H1 (cell line): ENCODE data around the gene TRIM44. TPM values are rescaled to one million over a fixed set of nuclear protein-coding genes. Genes with fewer than 3 reads are reported as not detected.

Experiments
- CTCF ChIA-PET: fragments of 300-600 bp; sonication (Branson Sonifier 250); formaldehyde crosslinking; loops from one replicate; lab custom pipeline; 2021; ENCODE audit not compliant: partially characterized antibody; lab: Charles Lee
- POLR2A ChIA-PET: fragments of 300-600 bp; sonication (Branson Sonifier 250); formaldehyde crosslinking; loops from one replicate; lab custom pipeline; 2021; ENCODE audit warnings: inconsistent platforms; ENCODE audit not compliant: partially characterized antibody; lab: Charles Lee
- DNase-seq, 2 experiments: peaks; one replicate each; pipeline versions ENCODE4 v3.0.0 to v3.0.0-alpha.2; 2010 to 2022; ENCODE audit warnings: low spot score in 2 of 2, low read depth in 1 of 2, mixed read lengths in 1 of 2
- FAIRE-seq: peaks from 2 replicates; lab custom pipeline; 2011; peaks lifted over from hg19 to GRCh38; lab: Jason Lieb, UNC
- H2AFZ ChIP-seq: 2 replicates; pipeline ENCODE4 v1.8.1; 2012; ENCODE audit warnings: low read length, inconsistent platforms
- H2AK5ac ChIP-seq: 2 replicates; pipeline ENCODE4 v1.6.1; 2013; ENCODE audit warnings: low read depth, low read length
- H2BK120ac ChIP-seq: replicated peaks from 2 replicates; pipeline ENCODE3; 2013; ENCODE audit warnings: low read depth, low read length, inconsistent platforms
- H2BK12ac ChIP-seq: 2 replicates; pipeline ENCODE4 v1.6.1; 2013; ENCODE audit warnings: low read depth, low read length
- H2BK15ac ChIP-seq: 2 replicates; pipeline ENCODE4 v1.6.1; 2013; ENCODE audit warnings: low read length
- H2BK20ac ChIP-seq: 2 replicates; pipeline ENCODE4 v1.6.1; 2013; ENCODE audit warnings: low read length
- H2BK5ac ChIP-seq: 2 replicates; pipeline ENCODE4 v1.6.1; 2013; ENCODE audit warnings: low read depth, low read length
- H3K14ac ChIP-seq: 2 replicates; pipeline ENCODE4 v1.6.1; 2013; ENCODE audit warnings: inconsistent platforms; ENCODE audit not compliant: insufficient read length
- H3K18ac ChIP-seq: 2 replicates; pipeline ENCODE4 v1.6.1; 2013; ENCODE audit warnings: low read length; ENCODE audit errors: extremely low read depth
- H3K23ac ChIP-seq: 2 replicates; pipeline ENCODE4 v1.6.1; 2013; ENCODE audit warnings: inconsistent platforms; ENCODE audit not compliant: insufficient read length
- H3K23me2 ChIP-seq: 2 replicates; pipeline ENCODE4 v1.6.1; 2013; ENCODE audit warnings: low read depth, low read length
- H3K27ac ChIP-seq: 2 replicates; pipeline ENCODE4 v1.6.1; 2011; ENCODE audit warnings: low read depth, low read length, inconsistent platforms
- H3K27me3 ChIP-seq, 4 experiments: replicated peaks in 1 of 4; 1 replicate in 1 of 4; 2 replicates in 3 of 4; pipeline versions ENCODE4 v1.6.1 to v1.8.1; 2011 to 2013; ENCODE audit warnings: low read length in 3 of 4, mild to moderate bottlenecking in 3 of 4, inconsistent platforms in 2 of 4, mixed read lengths in 2 of 4, moderate library complexity in 1 of 4; ENCODE audit not compliant: control insufficient read depth in 3 of 4, insufficient read depth in 3 of 4; ENCODE audit errors: extremely low read depth in 1 of 4
- H3K36me3 ChIP-seq, 4 experiments: 2 replicates each; pipeline versions ENCODE4 v1.6.1 to v1.8.1; 2011 to 2013; ENCODE audit warnings: mild to moderate bottlenecking in 4 of 4, low read length in 3 of 4, moderate library complexity in 2 of 4, control low read depth in 1 of 4, inconsistent platforms in 1 of 4; ENCODE audit not compliant: insufficient read depth in 4 of 4, control insufficient read depth in 2 of 4
- H3K4ac ChIP-seq: replicated peaks from 2 replicates; pipeline ENCODE3; 2013; ENCODE audit warnings: low read length, low read depth, mixed read lengths, inconsistent platforms; ENCODE audit not compliant: insufficient read length
- H3K4me1 ChIP-seq, 4 experiments: replicated peaks in 1 of 4; 1 replicate in 1 of 4; 2 replicates in 3 of 4; pipeline versions ENCODE4 v1.6.1 to v1.8.1; 2011 to 2013; ENCODE audit warnings: low read length in 3 of 4, inconsistent platforms in 2 of 4, mixed read lengths in 1 of 4; ENCODE audit not compliant: insufficient read depth in 4 of 4, control insufficient read depth in 3 of 4
- H3K4me2 ChIP-seq, 2 experiments: 2 replicates each; pipeline versions ENCODE4 v1.6.1 to v1.8.1; 2011 to 2013; ENCODE audit warnings: low read depth in 2 of 2, low read length in 2 of 2, control low read depth in 1 of 2, inconsistent platforms in 1 of 2, mild to moderate bottlenecking in 1 of 2; ENCODE audit not compliant: insufficient read depth in 1 of 2
- H3K4me3 ChIP-seq, 4 experiments: fragments of 200-600, 300-600 bp in 1 of 4; sonication (generic), shearing (Covaris generic), sonication (Bioruptor Twin) in 1 of 4; 2 replicates each; pipeline versions ENCODE4 v1.5.1 to v1.8.1; 2011 to 2016; ENCODE audit warnings: low read length in 4 of 4, low read depth in 3 of 4, control low read depth in 2 of 4, inconsistent platforms in 2 of 4, mild to moderate bottlenecking in 2 of 4, mixed read lengths in 1 of 4, moderate library complexity in 1 of 4; ENCODE audit not compliant: insufficient read depth in 2 of 4; ENCODE audit errors: extremely low read depth in 1 of 4
- H3K56ac ChIP-seq: replicated peaks from 2 replicates; pipeline ENCODE3; 2013; ENCODE audit warnings: low read depth, mild to moderate bottlenecking, mixed read lengths, low read length, inconsistent platforms; ENCODE audit not compliant: insufficient read length
- H3K79me1 ChIP-seq: 2 replicates; pipeline ENCODE4 v1.6.1; 2013; ENCODE audit warnings: low read depth, low read length, control low read depth
- H3K79me2 ChIP-seq, 2 experiments: 2 replicates each; pipeline versions ENCODE4 v1.6.1 to v1.8.1; 2012 to 2013; ENCODE audit warnings: low read length in 2 of 2, mild to moderate bottlenecking in 2 of 2, inconsistent platforms in 1 of 2; ENCODE audit not compliant: insufficient read depth in 2 of 2, control insufficient read depth in 1 of 2
- H3K9ac ChIP-seq, 4 experiments: replicated peaks in 1 of 4; 1 replicate in 1 of 4; 2 replicates in 3 of 4; pipeline versions ENCODE4 v1.6.1 to v1.8.1; 2011 to 2013; ENCODE audit warnings: low read depth in 3 of 4, low read length in 3 of 4, control low read depth in 2 of 4, mild to moderate bottlenecking in 2 of 4, moderate library complexity in 2 of 4, inconsistent platforms in 1 of 4; ENCODE audit errors: extremely low read depth in 1 of 4
- H3K9me3 ChIP-seq, 2 experiments: 2 replicates each; pipeline versions ENCODE4 v1.6.1 to v1.8.1; 2012 to 2013; ENCODE audit warnings: mild to moderate bottlenecking in 2 of 2, moderate library complexity in 2 of 2, control low read depth in 1 of 2, inconsistent platforms in 1 of 2, low read depth in 1 of 2, low read length in 1 of 2, mixed read lengths in 1 of 2; ENCODE audit not compliant: insufficient read depth in 2 of 2
- H4K20me1 ChIP-seq, 2 experiments: replicated peaks in 1 of 2; 2 replicates each; pipeline versions ENCODE3 to v1.8.1; 2011 to 2013; ENCODE audit warnings: inconsistent platforms in 2 of 2, low read length in 2 of 2, mild to moderate bottlenecking in 1 of 2; ENCODE audit not compliant: insufficient read depth in 2 of 2, control insufficient read depth in 1 of 2
- H4K5ac ChIP-seq: 2 replicates; pipeline ENCODE4 v1.6.1; 2013; ENCODE audit warnings: low read length, low read depth, mixed read lengths, inconsistent platforms; ENCODE audit not compliant: insufficient read length
- H4K8ac ChIP-seq: 2 replicates; pipeline ENCODE4 v1.8.0; 2013; ENCODE audit warnings: mild to moderate bottlenecking, moderate library complexity, low read length, inconsistent platforms; ENCODE audit not compliant: insufficient read depth; ENCODE audit errors: extremely low read depth
- H4K91ac ChIP-seq: replicated peaks from 2 replicates; pipeline ENCODE3; 2013; ENCODE audit warnings: low read length, mixed read lengths, inconsistent platforms; ENCODE audit not compliant: insufficient read length
- ATF3 ChIP-seq: IDR thresholded peaks from 2 replicates; pipeline ENCODE4 v1.6.1; 2011; ENCODE audit warnings: low read depth, mild to moderate bottlenecking, low read length; ENCODE audit not compliant: insufficient read depth
- BCL11A ChIP-seq, 2 experiments: IDR thresholded peaks; one replicate each; pipeline ENCODE4 v1.6.1; 2011; ENCODE audit warnings: low read depth in 2 of 2, low read length in 2 of 2, mild to moderate bottlenecking in 2 of 2
- CEBPB ChIP-seq: IDR thresholded peaks from 2 replicates; pipeline ENCODE4 v1.6.1; 2012; ENCODE audit warnings: low read depth, low read length
- CHD1 ChIP-seq: IDR thresholded peaks from 2 replicates; pipeline ENCODE4 v1.6.1; 2012; ENCODE audit warnings: low read depth, low read length, improper control_type of control experiment
- EGR1 ChIP-seq: IDR thresholded peaks from 2 replicates; pipeline ENCODE4 v1.6.1; 2011; ENCODE audit warnings: low read depth, low read length, borderline replicate concordance
- EZH2 ChIP-seq: fragments of 200-600 bp; sonication (generic); IDR thresholded peaks from 2 replicates; pipeline ENCODE4 v1.7.1; 2012; ENCODE audit warnings: low read depth, mild to moderate bottlenecking, moderate library complexity, low read length, inconsistent platforms; ENCODE audit not compliant: severe bottlenecking
- JUND ChIP-seq: IDR thresholded peaks from 2 replicates; pipeline ENCODE4 v1.6.1; 2011; ENCODE audit warnings: mild to moderate bottlenecking, improper control_type of control experiment, low read length
- NRF1 ChIP-seq: IDR thresholded peaks from 2 replicates; pipeline ENCODE4 v1.6.1; 2011; ENCODE audit warnings: mild to moderate bottlenecking, low read depth, low read length, improper control_type of control experiment
- POLR2A ChIP-seq, 2 experiments: IDR thresholded peaks; 1 replicate in 1 of 2; 2 replicates in 1 of 2; pipeline ENCODE4 v1.6.1; 2011; ENCODE audit warnings: low read depth in 2 of 2, low read length in 2 of 2, mild to moderate bottlenecking in 2 of 2; ENCODE audit errors: control extremely low read depth in 1 of 2
- POU5F1 ChIP-seq: IDR thresholded peaks from 2 replicates; pipeline ENCODE4 v1.6.1; 2011; ENCODE audit warnings: low read depth, mild to moderate bottlenecking, low read length, moderate library complexity
- RXRA ChIP-seq: IDR thresholded peaks from 2 replicates; pipeline ENCODE4 v1.6.1; 2011; ENCODE audit warnings: low read depth, mild to moderate bottlenecking, low read length, moderate library complexity; ENCODE audit not compliant: insufficient read depth
- SIN3A ChIP-seq, 2 experiments: IDR thresholded peaks in 1 of 2; conservative IDR thresholded peaks in 1 of 2; 2 replicates each; pipeline ENCODE4 v1.6.1; 2011 to 2012; ENCODE audit warnings: low read length in 2 of 2, improper control_type of control experiment in 1 of 2, low read depth in 1 of 2, mild to moderate bottlenecking in 1 of 2
- TAF1 ChIP-seq: IDR thresholded peaks from 2 replicates; pipeline ENCODE4 v1.6.1; 2011; ENCODE audit warnings: mild to moderate bottlenecking, low read depth, low read length
- TBP ChIP-seq: IDR thresholded peaks from 2 replicates; pipeline ENCODE4 v1.6.1; 2011; ENCODE audit warnings: low read depth, low read length, improper control_type of control experiment
- YY1 ChIP-seq: IDR thresholded peaks from 2 replicates; pipeline ENCODE4 v1.6.1; 2011; ENCODE audit warnings: low read depth, mild to moderate bottlenecking, low read length
- ZNF274 ChIP-seq: IDR thresholded peaks from 2 replicates; pipeline ENCODE4 v1.7.0; 2012; ENCODE audit warnings: low read length, borderline replicate concordance; ENCODE audit errors: extremely low read depth
- WGBS, 2 experiments: shearing (Covaris generic) in 1 of 2; methylation state at CpG; one replicate each; pipeline versions ENCODE4 v1.1.6 to v1.1.7; 2013 to 2015; ENCODE audit warnings: low lambda C conversion rate in 2 of 2, mixed read lengths in 2 of 2, inconsistent platforms in 1 of 2, low coverage in 1 of 2, missing lambda C conversion rate in 1 of 2; ENCODE audit not compliant: insufficient replicate concordance in 2 of 2, insufficient coverage in 1 of 2, insufficient read length in 1 of 2; ENCODE audit errors: extremely low coverage in 1 of 2, missing lambda C conversion rate in 1 of 2; 5-methylcytosine and 5-hydroxymethylcytosine counted together
- polyA plus RNA-seq, 7 experiments: library from polyadenylated mRNA; depleted of rRNA in 3 of 7; stranded (reverse) in 5 of 7; unstranded in 2 of 7; fragments of >200 nt in 5 of 7; fragments of 200-250 nt in 2 of 7; gene quantifications; 1 replicate in 5 of 7; 2 replicates in 1 of 7; 4 replicates in 1 of 7; pipeline versions ENCODE4 v1.2.1 to v1.2.3, GENCODE V29; 2011 to 2013; ENCODE audit warnings: missing spikeins in 2 of 7, mixed read lengths in 2 of 7
- total RNA-seq: library from RNA; stranded (reverse); fragmentation: NEBNext Ultra II Directional; extraction: Animal tissue kit (Norgen Biotek cat#: 25700); gene quantifications from 2 replicates; pipeline ENCODE4 v1.2.1, GENCODE V29; 2021

Gene TRIM44
- total and polyA plus RNA-seq, 2 of the 8 experiments (the other 6 are each of a cell fraction or from before 2014, with no cell fraction given), result 13.9 to 34.4 TPM

- no peak overlapping the region for H3K14ac ChIP-seq
- DNase-seq (no peak), FAIRE-seq (no peak)
- H2BK12ac ChIP-seq, result no peak overlapping the region
- H2AFZ ChIP-seq, result no peak overlapping the region
- H3K9ac ChIP-seq, result no peak overlapping the region
- no peaks in the 10 kb centered on the region for H3K79me1 ChIP-seq
- POLR2A ChIA-PET, result no interaction called here
- no peak overlapping the region for H2AK5ac ChIP-seq
- no peaks in the 10 kb centered on the region for H3K36me3 ChIP-seq
- H3K9me3 ChIP-seq, result no peaks in the 10 kb centered on the region
- no peak overlapping the region for H4K5ac ChIP-seq
- H2BK120ac ChIP-seq, result no peak overlapping the region
- no peak overlapping the region for H3K4ac ChIP-seq
- no peak overlapping the region for H3K4me2 ChIP-seq
- H3K27me3 ChIP-seq, result no peaks in the 10 kb centered on the region
- H3K23me2 ChIP-seq, result peaks cover 2% of the 10 kb centered on the region; the same call in 1 of the 2 replicates
- no peak overlapping the region for H3K23ac ChIP-seq
- H3K79me2 ChIP-seq, result no peaks in the 10 kb centered on the region
- no peak overlapping the region for H4K8ac ChIP-seq
- no peak overlapping the region for H2BK15ac ChIP-seq
- no peak overlapping the region for H3K56ac ChIP-seq
- H4K20me1 ChIP-seq, result no peaks in the 10 kb centered on the region
- H3K27ac ChIP-seq, result no peak overlapping the region
- no peak overlapping the region for H3K18ac ChIP-seq
- H3K4me1 ChIP-seq, result no peaks in the 10 kb centered on the region
- no peak overlapping the region for H3K4me3 ChIP-seq
- CTCF ChIA-PET, result interaction anchor here (1.3 kb wide), 1 partner anchor 37 kb away, joined by 3 read pairs; no protein-coding TSS in a partner anchor
- no peak overlapping the region for H2BK20ac ChIP-seq
- no peak overlapping the region for H4K91ac ChIP-seq
- WGBS, 2 experiments, result 90% methylated on average over 1 of the region's 1 CpG; no CpG with 5 or more reads in 1 of the 2 experiments
- no peak overlapping the region for H2BK5ac ChIP-seq
- TF ChIP-seq EGR1 (no peak), TBP (no peak), SIN3A (conservative IDR thresholded peaks at IDR 0.05 in 1 of 2, IDR thresholded peaks at IDR 0.05 in 1 of 2; ENCODE audit: low read depth in 1 of 2, low read length in 2 of 2) (no peak), BCL11A (IDR thresholded peaks at IDR 0.05; ENCODE audit: low read depth in 2 of 2, low read length in 2 of 2) (no peak), RXRA (no peak), POLR2A (IDR thresholded peaks at IDR 0.05; ENCODE audit: control extremely low read depth in 1 of 2, low read depth in 2 of 2, low read length in 2 of 2) (no peak), EZH2 (no peak), CEBPB (no peak), ATF3 (no peak), NRF1 (no peak), ZNF274 (no peak), POU5F1 (no peak), TAF1 (no peak), YY1 (no peak), JUND (no peak), CHD1 (no peak)
These were observed 100.7 kb downstream of the TRIM44 start for GRCh38 chr11:35763301-35763700.
